Testis (tissue), 2 donors: ENCODE measurements around the gene PDLIM7.

Experiments used
- CTCF ChIP-seq, 3 experiments: fragments of 450-650 bp in 2 of 3; fragments of 200-600 bp in 1 of 3; sonication (generic) in 1 of 3; IDR thresholded peaks; one replicate each; pipeline ENCODE4 v1.5.1; 2016 to 2019; ENCODE audit warnings: antibody characterized with exemption in 3 of 3, mild to moderate bottlenecking in 2 of 3, moderate library complexity in 1 of 3
- POLR2A ChIP-seq: fragments of 450-650 bp; IDR thresholded peaks from one replicate; pipeline ENCODE4 v1.6.1; 2017; ENCODE audit warnings: antibody characterized with exemption, mild to moderate bottlenecking, moderate library complexity

- no peak for TF ChIP-seq POLR2A
- TF ChIP-seq CTCF (IDR thresholded peaks at IDR 0.05) = no peak
Measured at GRCh38 chr5:177510567-177511053, 13.2 kb upstream of the PDLIM7 start.
